GM21576 (cell line): ENCODE results near the gene DTNB.
A peak's percentile ranks its signal among the peaks of the same experiment; 100 is the strongest.

Experiments
- ATAC-seq: cut with Tn5 transposase; IDR thresholded peaks from one replicate; pipeline ENCODE4 v1.9.1; 2021; ENCODE audit warnings: mild to moderate bottlenecking, moderate library complexity; ENCODE audit not compliant: unreplicated experiment

The DTNB gene

GRCh38 chr2:25375371-25375988, 297.9 kb downstream of the DTNB start:
- no peak for ATAC-seq

- ATAC-seq = no peak
Observed at GRCh38 chr2:25374827-25375226, 298.6 kb downstream of the DTNB start.

GRCh38 chr2:25374411-25374810, 299.0 kb downstream of the DTNB start:
- ATAC-seq = no peak

GRCh38 chr2:25373269-25373981, 300.0 kb downstream of the DTNB start:
- ATAC-seq = no peak

- no peak for ATAC-seq
Observed at GRCh38 chr2:25372405-25373268, 300.7 kb downstream of the DTNB start.

- ATAC-seq = no peak
Observed at GRCh38 chr2:25371253-25372241, 301.8 kb downstream of the DTNB start.

GRCh38 chr2:25369876-25370275, 303.5 kb downstream of the DTNB start:
- ATAC-seq = no peak

- no peak for ATAC-seq
Observed at GRCh38 chr2:25369439-25369838, 303.9 kb downstream of the DTNB start.

- ATAC-seq = no peak
Observed at GRCh38 chr2:25368660-25369059, 304.7 kb downstream of the DTNB start.

- ATAC-seq = no peak
Observed at GRCh38 chr2:25367296-25367695, 306.1 kb downstream of the DTNB start.

GRCh38 chr2:25366629-25367028, 306.7 kb downstream of the DTNB start:
- no peak for ATAC-seq

- ATAC-seq = no peak
Observed at GRCh38 chr2:25365241-25365640, 308.1 kb downstream of the DTNB start.

GRCh38 chr2:25363733-25364132, 309.6 kb downstream of the DTNB start:
- ATAC-seq = no peak

GRCh38 chr2:25362434-25363145, 310.8 kb downstream of the DTNB start:
- peak; percentile 77 for ATAC-seq

GRCh38 chr2:25362049-25362433, 311.3 kb downstream of the DTNB start:
- peak; percentile 76 for ATAC-seq

- no peak for ATAC-seq
Observed at GRCh38 chr2:25361261-25362048, 311.9 kb downstream of the DTNB start.

- no peak for ATAC-seq
Observed at GRCh38 chr2:25358836-25359235, 314.5 kb downstream of the DTNB start.

GRCh38 chr2:25358249-25358815, 315.0 kb downstream of the DTNB start:
- no peak for ATAC-seq

- no peak for ATAC-seq
Observed at GRCh38 chr2:25356088-25356487, 317.3 kb downstream of the DTNB start.
